Neuron (in vitro differentiated cells): ENCODE data around the gene SLC25A21.
"Not testable (repeated sequence)": the region's sequence is repeated elsewhere in the genome, so short reads cannot be mapped to it uniquely, and the experiment has no call there.

Source experiments
- H2AFZ ChIP-seq: one replicate; pipeline ENCODE4 v1.6.1; 2013; ENCODE audit warnings: low read depth, mild to moderate bottlenecking, inconsistent platforms, low read length, moderate library complexity
- H3K27me3 ChIP-seq: one replicate; pipeline ENCODE4 v1.6.1; 2013; ENCODE audit warnings: low read length; ENCODE audit not compliant: insufficient read depth
- H3K36me3 ChIP-seq: one replicate; pipeline ENCODE4 v1.6.1; 2013; ENCODE audit warnings: low read length; ENCODE audit not compliant: insufficient read depth
- H3K4me1 ChIP-seq: one replicate; pipeline ENCODE4 v1.6.1; 2013; ENCODE audit warnings: low read length; ENCODE audit not compliant: insufficient read depth
- H3K4me3 ChIP-seq: 2 replicates; pipeline ENCODE4 v1.5.1; 2013; ENCODE audit warnings: mild to moderate bottlenecking, low read length, moderate library complexity
- H3K9me3 ChIP-seq: one replicate; pipeline ENCODE4 v1.6.1; 2013; ENCODE audit warnings: low read length

Gene SLC25A21

DNA sequence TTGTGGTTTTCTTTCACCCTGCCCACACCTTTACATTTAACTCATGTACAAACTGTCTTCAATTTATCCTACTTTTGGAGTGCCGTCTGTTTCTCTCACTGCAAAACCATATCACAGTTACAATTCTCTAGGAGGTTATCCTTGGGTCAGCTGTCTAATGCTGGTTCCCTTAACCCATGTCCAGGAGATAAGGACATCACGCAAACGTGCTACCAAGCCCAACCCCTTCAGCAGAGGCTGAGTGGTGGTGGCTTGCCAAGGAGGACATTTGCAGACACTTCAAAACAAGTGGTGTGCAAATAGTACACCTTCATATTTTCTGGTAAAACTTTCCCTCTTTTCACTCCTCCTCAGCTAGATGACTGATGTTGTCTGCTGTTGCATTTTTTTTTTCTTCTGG is 342.9 kb downstream of the SLC25A21 start:
- Histone ChIP-seq H3K36me3 (no peaks in the 10 kb centered on the region), H3K4me3 (no peak overlapping the region), H3K27me3 (no peaks in the 10 kb centered on the region), H2AFZ (no peak overlapping the region), H3K4me1 (no peaks in the 10 kb centered on the region), H3K9me3 (no peaks in the 10 kb centered on the region)

DNA sequence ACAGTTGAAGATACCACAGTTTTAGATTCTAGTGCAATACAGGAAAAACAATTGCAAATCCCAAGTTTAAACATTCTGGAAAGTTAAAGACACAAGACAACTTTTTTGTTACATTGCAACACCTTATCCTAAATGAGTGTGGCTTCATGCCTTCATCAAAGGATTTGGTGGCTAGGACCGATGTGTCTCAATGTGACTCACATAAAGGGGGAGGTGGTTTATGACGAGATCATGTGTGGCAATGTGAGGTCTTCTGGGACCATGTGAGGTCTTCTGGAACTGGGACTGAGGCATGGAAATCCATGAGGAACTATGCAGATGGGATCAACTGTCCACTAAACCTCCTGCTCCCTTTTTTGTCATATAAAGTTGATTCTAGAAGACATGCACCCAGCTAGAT is 344.5 kb downstream of the SLC25A21 start:
- Histone ChIP-seq H3K27me3 (no peaks in the 10 kb centered on the region), H3K36me3 (no peaks in the 10 kb centered on the region), H3K4me1 (no peaks in the 10 kb centered on the region), H3K4me3 (no peak overlapping the region), H3K9me3 (no peaks in the 10 kb centered on the region), H2AFZ (no peak overlapping the region)

GRCh38 chr14:36826614-36827013 is 345.8 kb downstream of the SLC25A21 start:
- Histone ChIP-seq H3K27me3 (no peaks in the 10 kb centered on the region), H3K4me3 (no peak overlapping the region), H3K4me1 (no peaks in the 10 kb centered on the region), H3K9me3 (no peaks in the 10 kb centered on the region), H2AFZ (no peak overlapping the region), H3K36me3 (no peaks in the 10 kb centered on the region)

- no peak overlapping the region for H3K4me3 ChIP-seq
- H3K36me3 ChIP-seq = no peaks in the 10 kb centered on the region
- no peaks in the 10 kb centered on the region for H3K27me3 ChIP-seq
- no peaks in the 10 kb centered on the region for H3K4me1 ChIP-seq
- H3K9me3 ChIP-seq = no peaks in the 10 kb centered on the region
- no peak overlapping the region for H2AFZ ChIP-seq
These were observed 347.6 kb downstream of the SLC25A21 start for GRCh38 chr14:36824854-36825253.

GRCh38 chr14:36823651-36824050 is 348.8 kb downstream of the SLC25A21 start:
- no peaks in the 10 kb centered on the region for H3K36me3 ChIP-seq
- no peaks in the 10 kb centered on the region for H3K27me3 ChIP-seq
- H2AFZ ChIP-seq = no peak overlapping the region
- H3K4me3 ChIP-seq = no peak overlapping the region
- peaks cover 6% of the 10 kb centered on the region for H3K4me1 ChIP-seq
- H3K9me3 ChIP-seq = no peaks in the 10 kb centered on the region

GRCh38 chr14:36822685-36823084 is 349.7 kb downstream of the SLC25A21 start:
- H3K4me3 ChIP-seq = no peak overlapping the region
- H3K4me1 ChIP-seq = peaks cover 11% of the 10 kb centered on the region
- no peaks in the 10 kb centered on the region for H3K27me3 ChIP-seq
- no peaks in the 10 kb centered on the region for H3K9me3 ChIP-seq
- H3K36me3 ChIP-seq = no peaks in the 10 kb centered on the region
- no peak overlapping the region for H2AFZ ChIP-seq

DNA sequence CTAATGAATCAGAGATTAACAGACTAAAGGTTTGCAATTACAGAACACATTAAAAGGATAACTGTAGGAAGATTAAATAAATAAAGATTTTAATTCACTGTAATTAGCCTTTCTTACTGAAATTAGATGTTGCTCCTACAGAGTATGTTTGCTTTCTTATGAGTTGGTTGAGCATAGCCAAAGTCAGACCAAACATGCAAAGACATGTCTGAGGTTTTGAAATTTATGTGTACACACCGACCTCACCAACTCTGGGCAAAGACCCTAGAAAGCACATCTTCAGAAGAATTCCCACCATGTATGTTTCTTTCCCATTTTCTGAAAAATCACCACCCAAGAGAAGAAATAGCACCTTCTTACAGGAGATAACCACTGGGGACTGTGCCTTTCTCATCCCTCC is 351.5 kb downstream of the SLC25A21 start:
- Histone ChIP-seq H3K9me3 (no peaks in the 10 kb centered on the region), H3K36me3 (no peaks in the 10 kb centered on the region), H3K27me3 (no peaks in the 10 kb centered on the region), H3K4me3 (no peak overlapping the region), H2AFZ (no peak overlapping the region), H3K4me1 (peaks cover 11% of the 10 kb centered on the region)

DNA sequence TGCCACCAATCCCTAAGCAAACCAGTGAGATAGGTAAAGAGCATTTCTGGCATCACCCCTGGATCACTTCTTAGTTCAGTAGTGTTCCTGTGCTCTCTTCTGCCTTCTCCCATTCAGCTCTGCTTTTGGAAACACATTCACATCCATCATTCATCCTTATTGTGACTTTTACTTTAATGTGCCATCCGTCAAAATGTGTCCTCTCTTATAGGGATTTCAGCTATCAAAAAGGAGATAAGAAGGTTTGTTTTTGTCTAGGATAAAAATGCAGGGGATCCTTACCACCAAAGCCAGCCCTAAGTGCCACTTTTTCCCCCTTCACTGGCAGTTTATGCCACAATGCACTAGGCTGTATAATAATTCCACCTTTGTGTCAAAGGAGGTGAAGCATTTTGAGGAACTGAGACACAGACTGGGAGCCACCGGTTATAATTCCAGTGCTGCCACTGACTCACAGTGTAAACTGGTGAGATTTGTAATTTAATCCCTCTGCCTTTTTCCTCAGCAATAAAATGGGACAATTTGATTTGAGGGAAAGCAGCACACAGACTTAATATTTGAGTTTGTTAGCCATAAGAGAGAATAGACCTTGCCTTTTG is 352.2 kb downstream of the SLC25A21 start:
- H3K27me3 ChIP-seq = no peaks in the 10 kb centered on the region
- H3K9me3 ChIP-seq = no peaks in the 10 kb centered on the region
- H3K36me3 ChIP-seq = no peaks in the 10 kb centered on the region
- H3K4me1 ChIP-seq = peaks cover 11% of the 10 kb centered on the region
- no peak overlapping the region for H2AFZ ChIP-seq
- no peak overlapping the region for H3K4me3 ChIP-seq

DNA sequence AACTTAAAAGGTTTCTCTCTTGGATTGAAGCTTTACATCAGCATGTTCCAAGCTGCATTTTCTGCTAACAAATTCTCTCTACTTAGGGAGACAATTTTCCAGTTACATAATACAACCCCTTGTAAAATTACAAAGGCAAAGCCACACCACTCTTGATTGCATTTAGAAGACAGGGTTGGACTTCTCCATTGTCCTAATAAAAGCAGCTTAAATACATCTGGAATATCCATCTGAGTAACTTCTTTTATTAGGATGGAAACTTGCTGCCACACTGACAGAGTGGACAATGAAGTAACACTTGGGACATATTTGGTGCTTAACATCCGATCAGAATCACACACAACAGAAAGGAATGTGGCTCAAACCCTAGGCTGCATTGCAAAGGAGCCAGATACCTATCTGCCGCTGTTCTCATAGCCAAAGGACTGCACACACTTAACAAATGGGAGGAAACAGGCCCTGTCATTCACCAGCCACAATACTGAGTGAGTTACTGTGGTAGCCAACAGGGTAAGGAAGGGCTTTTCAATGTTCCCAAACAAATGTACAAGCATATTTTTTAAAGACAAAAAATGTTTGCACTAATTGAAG is 353.5 kb downstream of the SLC25A21 start:
- Histone ChIP-seq H2AFZ (no peak overlapping the region), H3K27me3 (no peaks in the 10 kb centered on the region), H3K4me3 (no peak overlapping the region), H3K36me3 (no peaks in the 10 kb centered on the region), H3K9me3 (no peaks in the 10 kb centered on the region), H3K4me1 (peaks cover 11% of the 10 kb centered on the region)

GRCh38 chr14:36818246-36818645 is 354.2 kb downstream of the SLC25A21 start:
- Histone ChIP-seq H3K9me3 (no peaks in the 10 kb centered on the region), H3K4me1 (peaks cover 11% of the 10 kb centered on the region), H3K27me3 (no peaks in the 10 kb centered on the region), H3K36me3 (no peaks in the 10 kb centered on the region), H3K4me3 (no peak overlapping the region), H2AFZ (no peak overlapping the region)

DNA sequence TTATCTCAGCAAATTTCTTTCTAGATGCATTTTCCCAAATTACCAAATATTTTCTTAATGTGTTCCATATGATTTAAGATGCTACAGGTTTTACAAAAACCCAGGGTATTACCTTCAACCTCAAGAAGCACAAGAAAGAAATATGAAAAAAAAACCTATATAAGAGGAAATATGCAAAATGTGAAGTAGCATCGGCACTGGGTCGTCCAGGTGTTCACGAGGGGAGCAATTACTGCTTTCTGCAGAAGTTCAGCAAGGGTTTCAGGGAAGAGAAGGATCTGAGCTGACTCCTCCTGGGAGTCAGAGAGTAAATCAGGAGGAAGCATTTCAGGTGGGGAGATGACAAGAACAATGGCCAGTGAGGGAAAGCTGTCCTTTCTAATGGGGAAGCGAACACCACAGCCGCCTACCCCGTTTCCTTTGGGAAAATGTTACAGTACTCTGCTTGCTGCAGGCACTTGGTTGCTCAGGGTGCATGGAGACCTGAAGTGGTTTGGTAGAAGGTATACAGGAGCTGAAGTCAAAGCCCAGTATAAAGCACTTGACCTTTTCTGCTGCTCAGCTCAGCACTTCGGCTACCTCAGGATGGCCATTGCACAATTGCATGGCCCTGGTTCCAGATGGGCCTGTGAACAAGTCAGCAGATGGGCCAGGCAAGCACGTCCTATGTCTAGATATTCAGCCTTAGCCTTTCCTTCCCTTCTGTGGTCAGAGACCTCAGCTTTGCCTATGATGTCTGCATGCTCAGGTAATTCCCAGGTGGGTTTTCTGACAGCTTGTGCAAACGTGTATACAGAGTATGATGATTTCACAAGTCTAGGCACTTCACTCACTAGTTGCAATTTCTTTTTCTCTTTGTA is 355.1 kb downstream of the SLC25A21 start:
- Histone ChIP-seq H3K4me1 (peaks cover 11% of the 10 kb centered on the region), H3K4me3 (no peak overlapping the region), H3K36me3 (no peaks in the 10 kb centered on the region), H2AFZ (no peak overlapping the region), H3K9me3 (no peaks in the 10 kb centered on the region), H3K27me3 (no peaks in the 10 kb centered on the region)

- Histone ChIP-seq H3K4me3 (no peak overlapping the region), H3K9me3 (no peaks in the 10 kb centered on the region), H2AFZ (no peak overlapping the region), H3K4me1 (peaks cover 11% of the 10 kb centered on the region), H3K27me3 (no peaks in the 10 kb centered on the region), H3K36me3 (no peaks in the 10 kb centered on the region)
These were observed 355.9 kb downstream of the SLC25A21 start for GRCh38 chr14:36816481-36816880.

GRCh38 chr14:36814783-36815182 is 357.6 kb downstream of the SLC25A21 start:
- H3K36me3 ChIP-seq, H3K4me3 ChIP-seq: not testable (repeated sequence)

More at GRCh38 chr14:36814783-36815182, 357.6 kb downstream of the SLC25A21 start:
- H3K9me3 ChIP-seq, H3K27me3 ChIP-seq, H2AFZ ChIP-seq: not testable (repeated sequence)
- H3K4me1 ChIP-seq = peaks cover 11% of the 10 kb centered on the region
